Measurements from ENCODE around the gene SPATA1. TPM values are rescaled to one million over a fixed set of nuclear protein-coding genes. Genes with fewer than 3 reads are reported as not detected.

SPATA1 gene
- total and polyA plus RNA-seq, 2 donors (not counting 1 experiment from before 2014, with no cell fraction given): 0.96 to 1.7 TPM

DNA sequence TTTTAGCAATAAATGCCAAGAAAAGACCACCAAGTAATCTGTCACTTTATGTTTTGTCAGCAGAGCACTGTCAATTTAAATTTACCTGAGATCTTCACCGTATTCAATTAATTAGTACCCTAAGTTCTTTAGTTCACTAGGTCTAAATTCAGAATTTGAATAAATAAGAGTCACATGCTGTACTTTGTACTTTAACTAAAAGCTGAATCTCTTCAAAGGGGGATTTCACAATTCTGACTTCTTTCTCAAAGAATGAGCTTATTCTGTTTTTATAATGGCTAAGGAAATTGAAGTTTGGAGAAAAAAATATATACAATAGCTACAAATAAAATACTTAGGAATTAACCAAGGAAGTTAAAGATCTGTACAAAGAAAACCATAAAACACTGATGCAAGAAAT is 2.3 kb downstream of the SPATA1 start:
- Histone ChIP-seq H3K27me3 (ENCODE audit: control insufficient read depth, insufficient read depth, low read length) (no peaks in the 10 kb centered on the region), H3K27ac (ENCODE audit: insufficient read depth, low read length) (no peak overlapping the region), H3K4me2 (ENCODE audit: extremely low read depth, insufficient read depth, low read length) (no peak overlapping the region), H4K20me1 (ENCODE audit: control insufficient read depth, extremely low read depth, insufficient read depth, low read length) (no peaks in the 10 kb centered on the region), H3K9me3 (ENCODE audit: control insufficient read depth, insufficient read depth, low read depth, low read length) (no peaks in the 10 kb centered on the region), H3K36me3 (ENCODE audit: control insufficient read depth, insufficient read depth, low read length) (no peaks in the 10 kb centered on the region), H3K4me3 (replicated peaks in 1 of 4; ENCODE audit: control extremely low read depth in 1 of 4, insufficient read depth in 1 of 4, low read depth in 3 of 4, low read length in 4 of 4) (no peak overlapping the region), H3K4me1 (ENCODE audit: control insufficient read depth, extremely low read depth, insufficient read depth, low read length) (no peaks in the 10 kb centered on the region), H3K9ac (ENCODE audit: insufficient read depth, low read length) (no peak overlapping the region), H3K79me2 (ENCODE audit: control insufficient read depth, insufficient read depth, low read length) (peaks cover 22% of the 10 kb centered on the region), H2AFZ (ENCODE audit: low read length) (no peak overlapping the region)
- TF ChIP-seq CTCF (conservative IDR thresholded peaks at IDR 0.05 in 1 of 2, IDR thresholded peaks at IDR 0.05 in 1 of 2; ENCODE audit: low read depth in 1 of 2, low read length in 2 of 2): no peak
- TF ChIP-seq EZH2 (IDR thresholded peaks at IDR 0.05; ENCODE audit: low read length, missing control alignments): no peak
- no peak for DNase-seq (ENCODE audit: low read depth in 2 of 2)

DNA sequence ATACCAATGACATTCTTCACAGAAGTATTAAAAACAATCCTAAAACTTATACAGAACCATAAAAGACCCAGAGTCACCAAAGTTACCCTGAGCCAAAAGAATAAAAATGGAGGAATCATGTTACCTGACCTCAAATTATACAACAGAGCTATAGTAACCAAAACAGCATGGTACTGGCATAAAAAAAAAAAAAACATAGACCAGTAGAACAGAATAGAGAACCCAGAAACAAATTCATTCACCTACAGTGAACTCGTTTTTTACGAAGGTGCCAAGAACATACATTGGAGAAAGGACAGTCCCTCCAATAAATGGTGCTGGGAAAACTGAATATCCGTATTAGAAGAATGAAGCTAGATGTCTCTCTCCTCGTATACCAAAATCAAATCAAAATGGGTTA is 2.8 kb downstream of the SPATA1 start:
- H3K79me2 ChIP-seq (ENCODE audit: control insufficient read depth, insufficient read depth, low read length): peaks cover 17% of the 10 kb centered on the region
- no peak overlapping the region for H3K9ac ChIP-seq (ENCODE audit: insufficient read depth, low read length)
- no peak overlapping the region for H3K27ac ChIP-seq (ENCODE audit: insufficient read depth, low read length)
- H4K20me1 ChIP-seq (ENCODE audit: control insufficient read depth, extremely low read depth, insufficient read depth, low read length): no peaks in the 10 kb centered on the region
- no peak overlapping the region for H2AFZ ChIP-seq (ENCODE audit: low read length)
- DNase-seq (ENCODE audit: low read depth in 2 of 2): no peak
- H3K4me1 ChIP-seq (ENCODE audit: control insufficient read depth, extremely low read depth, insufficient read depth, low read length): no peaks in the 10 kb centered on the region
- H3K9me3 ChIP-seq (ENCODE audit: control insufficient read depth, insufficient read depth, low read depth, low read length): no peaks in the 10 kb centered on the region
- H3K36me3 ChIP-seq (ENCODE audit: control insufficient read depth, insufficient read depth, low read length): no peaks in the 10 kb centered on the region
- H3K4me3 ChIP-seq (replicated peaks in 1 of 4; ENCODE audit: control extremely low read depth in 1 of 4, insufficient read depth in 1 of 4, low read depth in 3 of 4, low read length in 4 of 4): no peak overlapping the region
- no peaks in the 10 kb centered on the region for H3K27me3 ChIP-seq (ENCODE audit: control insufficient read depth, insufficient read depth, low read length)
- no peak for TF ChIP-seq CTCF (conservative IDR thresholded peaks at IDR 0.05 in 1 of 2, IDR thresholded peaks at IDR 0.05 in 1 of 2; ENCODE audit: low read depth in 1 of 2, low read length in 2 of 2)
- TF ChIP-seq EZH2 (IDR thresholded peaks at IDR 0.05; ENCODE audit: low read length, missing control alignments): no peak
- H3K4me2 ChIP-seq (ENCODE audit: extremely low read depth, insufficient read depth, low read length): no peak overlapping the region

- Histone ChIP-seq H4K20me1 (ENCODE audit: control insufficient read depth, extremely low read depth, insufficient read depth, low read length) (no peaks in the 10 kb centered on the region), H3K9me3 (ENCODE audit: control insufficient read depth, insufficient read depth, low read depth, low read length) (no peaks in the 10 kb centered on the region), H3K9ac (ENCODE audit: insufficient read depth, low read length) (no peak overlapping the region), H2AFZ (ENCODE audit: low read length) (no peak overlapping the region), H3K27ac (ENCODE audit: insufficient read depth, low read length) (no peak overlapping the region), H3K79me2 (ENCODE audit: control insufficient read depth, insufficient read depth, low read length) (peaks cover 6% of the 10 kb centered on the region), H3K4me3 (replicated peaks in 1 of 4; ENCODE audit: control extremely low read depth in 1 of 4, insufficient read depth in 1 of 4, low read depth in 3 of 4, low read length in 4 of 4) (no peak overlapping the region), H3K27me3 (ENCODE audit: control insufficient read depth, insufficient read depth, low read length) (no peaks in the 10 kb centered on the region), H3K4me2 (ENCODE audit: extremely low read depth, insufficient read depth, low read length) (no peak overlapping the region), H3K4me1 (ENCODE audit: control insufficient read depth, extremely low read depth, insufficient read depth, low read length) (no peaks in the 10 kb centered on the region), H3K36me3 (ENCODE audit: control insufficient read depth, insufficient read depth, low read length) (no peaks in the 10 kb centered on the region)
- no peak for TF ChIP-seq EZH2 (IDR thresholded peaks at IDR 0.05; ENCODE audit: low read length, missing control alignments)
- TF ChIP-seq CTCF (conservative IDR thresholded peaks at IDR 0.05 in 1 of 2, IDR thresholded peaks at IDR 0.05 in 1 of 2; ENCODE audit: low read depth in 1 of 2, low read length in 2 of 2): no peak
- no peak for DNase-seq (ENCODE audit: low read depth in 2 of 2)
These were observed 4.0 kb downstream of the SPATA1 start for GRCh38 chr1:84510165-84510564.

Measured in fibroblast of lung (primary cell).